Left renal cortex interstitium (tissue), 4 donors: ENCODE data around the gene GAGE13. TPM values are rescaled to one million over a fixed set of nuclear protein-coding genes. Genes with fewer than 3 reads are reported as not detected.
"Not testable (repeated sequence)": the region's sequence is repeated elsewhere in the genome, so short reads cannot be mapped to it uniquely, and the experiment has no call there.

ENCODE experiments used
- DNase-seq, 4 donors: peaks; one replicate each; pipeline ENCODE4 v3.0.0-alpha.2; 2013; ENCODE audit warnings: low read depth in 4 of 4, low spot score in 2 of 4, missing footprints in 1 of 4
- polyA plus RNA-seq, 4 donors: library from polyadenylated mRNA; unstranded; fragments of 120-200 nt; gene quantifications; one replicate each; pipeline ENCODE4 v1.2.1, GENCODE V29; 2013; ENCODE audit not compliant: insufficient read length in 4 of 4

The GAGE13 gene
- polyA plus RNA-seq, 4 donors, result not detected

- not testable (repeated sequence) for DNase-seq
Observed at GRCh38 chrX:49323735-49324134, 7.6 kb upstream of the GAGE13 start.

GRCh38 chrX:49330421-49330820, 961 bp upstream of the GAGE13 start:
- not testable (repeated sequence) for DNase-seq

- not testable (repeated sequence) for DNase-seq
Observed at GRCh38 chrX:49331841-49332240, 459 bp downstream of the GAGE13 start.

- DNase-seq, result not testable (repeated sequence)
Observed at GRCh38 chrX:49341449-49341848, 10.1 kb downstream of the GAGE13 start.

- not testable (repeated sequence) for DNase-seq
Observed at GRCh38 chrX:49344496-49345175, 13.3 kb downstream of the GAGE13 start.

- not testable (repeated sequence) for DNase-seq
Observed at GRCh38 chrX:49345402-49345801, 14.0 kb downstream of the GAGE13 start.

GRCh38 chrX:49346150-49346549, 14.8 kb downstream of the GAGE13 start:
- not testable (repeated sequence) for DNase-seq

Other genes starting within 250 kb of the GAGE13 start
- 10 to 100 TPM; 23.8 to 27.6 (median 25.0) TPM for gene GPKOW, start 207.8 kb upstream of the GAGE13 start, polyA plus RNA-seq
- gene MAGIX, start 168.8 kb upstream of the GAGE13 start, polyA plus RNA-seq, result 1 to 10 TPM; 5.0 to 7.5 (median 5.8) TPM
- 10 to 100 TPM; 29.7 to 40.9 (median 32.6) TPM for gene PLP2, start 159.7 kb upstream of the GAGE13 start, polyA plus RNA-seq
- 1 to 10 TPM; 4.2 to 6.5 (median 4.9) TPM for gene PRICKLE3, start 145.2 kb upstream of the GAGE13 start, polyA plus RNA-seq
- 1 to 10 TPM; 2.1 to 3.4 (median 2.9) TPM for gene SYP, start 131.4 kb upstream of the GAGE13 start, polyA plus RNA-seq
- gene CACNA1F, start 98.2 kb upstream of the GAGE13 start, polyA plus RNA-seq, result under 1 TPM; 0.11 to 0.33 (median 0.22) TPM
- gene CCDC22, start 96.1 kb upstream of the GAGE13 start, polyA plus RNA-seq, result 10 to 100 TPM; 15.8 to 23.9 (median 21.2) TPM
- gene FOXP3, start 66.9 kb upstream of the GAGE13 start, polyA plus RNA-seq, result 1 to 10 TPM in 2 of 4 donors, under 1 TPM in 2; 0.47 to 1.2 (median 1.00) TPM
- 10 to 100 TPM in 1 of 4 donors, 1 to 10 TPM in 3; 6.1 to 10.5 (median 9.0) TPM for gene PPP1R3F, start 61.8 kb upstream of the GAGE13 start, polyA plus RNA-seq
- gene GAGE10, start 27.9 kb upstream of the GAGE13 start, polyA plus RNA-seq, result under 1 TPM in 1 of 4 donors, not detected in 3; 0.24 TPM
- gene GAGE12J, start 9.5 kb upstream of the GAGE13 start, polyA plus RNA-seq, result not detected
- not detected for gene GAGE12C, start 200.6 kb downstream of the GAGE13 start, polyA plus RNA-seq
- not detected for gene GAGE12D, start 210.2 kb downstream of the GAGE13 start, polyA plus RNA-seq
- not detected for gene GAGE12E, start 219.7 kb downstream of the GAGE13 start, polyA plus RNA-seq
- not detected for gene GAGE12F, start 229.3 kb downstream of the GAGE13 start, polyA plus RNA-seq
- not detected for gene GAGE12G, start 238.8 kb downstream of the GAGE13 start, polyA plus RNA-seq
- gene GAGE12H, start 248.4 kb downstream of the GAGE13 start, polyA plus RNA-seq, result not detected